HG03066 (cell line): Measurements from ENCODE around the gene CYTIP.

Experiments used
- ATAC-seq: cut with Tn5 transposase; IDR thresholded peaks from one replicate; pipeline ENCODE4 v1.9.1; 2021; ENCODE audit warnings: low read depth; ENCODE audit not compliant: unreplicated experiment

CYTIP gene

DNA sequence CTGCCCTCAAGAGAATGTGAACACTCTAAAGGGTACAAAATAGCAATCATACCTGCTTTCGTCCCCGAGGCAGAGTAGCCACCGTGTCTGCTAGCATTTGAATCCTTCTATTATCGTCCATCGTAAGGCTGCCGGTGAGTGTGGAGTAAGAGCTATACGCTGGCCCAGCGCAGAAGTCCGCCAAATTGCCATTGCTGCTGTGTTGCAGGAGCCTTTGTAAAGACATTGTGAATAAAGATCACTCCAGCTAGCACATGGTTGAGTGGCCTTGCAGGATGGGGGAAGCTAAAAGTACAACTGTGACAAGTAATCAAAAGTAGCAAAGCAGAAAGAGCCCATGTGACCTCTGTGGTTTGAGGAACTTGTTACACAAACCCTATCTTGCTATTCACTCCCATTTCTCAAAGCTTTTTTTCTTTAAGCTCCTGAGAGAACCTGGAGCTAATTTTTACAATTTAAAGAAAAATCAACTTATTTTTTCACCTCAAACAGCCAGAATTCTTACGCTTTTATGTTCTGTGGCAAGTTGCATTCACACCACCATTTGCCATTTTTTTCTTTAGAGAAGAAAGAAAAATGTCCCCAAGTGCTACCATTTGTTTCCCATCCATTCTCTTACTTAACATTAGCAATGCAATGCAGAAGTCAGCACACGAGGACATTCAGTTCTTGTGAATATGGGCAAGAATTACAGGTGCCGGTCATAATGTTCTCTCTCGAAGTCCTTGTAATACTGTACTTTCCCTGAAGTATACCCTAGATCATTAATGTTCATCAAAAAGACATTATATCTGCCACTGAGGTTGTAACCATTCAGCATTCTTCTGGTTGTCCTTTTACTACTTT is at the start of gene CYTIP:
CYTIP (minus strand) TSS at position 295 of the 846 bp plus-strand sequence; CDS start at position 226, 69 bp downstream.
- ATAC-seq, result peak; percentile 43

DNA sequence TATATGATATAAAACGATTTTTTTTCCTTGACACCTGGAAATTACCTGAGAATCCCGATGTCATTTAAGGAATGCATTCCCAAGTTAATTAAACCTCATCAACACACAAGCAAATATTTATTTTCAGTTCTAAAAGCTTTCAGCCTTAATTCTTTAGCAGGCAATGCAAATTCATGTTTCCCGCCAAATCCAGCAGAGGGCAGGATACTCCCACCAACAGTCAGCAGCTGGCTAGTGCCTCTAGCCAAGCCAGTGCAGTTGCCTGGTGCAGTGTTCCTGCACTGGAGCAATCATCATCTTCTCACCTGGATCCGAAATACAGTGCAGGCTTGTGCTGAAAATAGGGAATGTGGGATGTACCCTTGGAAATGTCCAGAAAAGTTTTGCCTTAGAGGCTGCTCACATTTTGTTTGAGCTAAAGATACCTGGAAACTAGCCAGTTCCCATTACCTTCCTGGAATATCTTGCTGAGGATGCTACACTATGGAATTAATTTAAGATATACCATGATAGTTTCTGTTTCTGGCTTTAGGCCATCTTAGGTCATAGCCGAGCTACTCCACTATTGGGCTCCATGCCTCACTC is 48.4 kb upstream of the CYTIP start:
- ATAC-seq, result peak; percentile 97

DNA sequence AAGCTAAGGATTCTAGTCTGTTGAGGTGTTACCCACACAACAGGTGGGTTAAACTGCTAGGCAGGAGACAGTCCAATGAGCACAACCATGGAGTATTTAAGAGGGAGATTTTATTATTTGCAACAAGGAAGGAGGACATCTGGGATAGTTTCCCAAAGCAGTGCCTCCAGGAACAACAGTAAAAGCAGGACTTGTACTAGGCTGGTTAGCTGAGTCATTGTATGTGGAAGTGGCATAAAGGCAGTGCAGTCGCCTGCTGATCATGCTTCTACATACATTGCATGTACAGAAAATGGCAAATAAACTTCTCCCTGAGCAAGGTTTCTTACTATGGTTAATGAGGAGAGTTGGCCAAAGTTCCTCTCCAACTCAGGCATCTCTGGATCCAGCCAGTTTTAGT is 46.1 kb upstream of the CYTIP start:
- no peak for ATAC-seq

DNA sequence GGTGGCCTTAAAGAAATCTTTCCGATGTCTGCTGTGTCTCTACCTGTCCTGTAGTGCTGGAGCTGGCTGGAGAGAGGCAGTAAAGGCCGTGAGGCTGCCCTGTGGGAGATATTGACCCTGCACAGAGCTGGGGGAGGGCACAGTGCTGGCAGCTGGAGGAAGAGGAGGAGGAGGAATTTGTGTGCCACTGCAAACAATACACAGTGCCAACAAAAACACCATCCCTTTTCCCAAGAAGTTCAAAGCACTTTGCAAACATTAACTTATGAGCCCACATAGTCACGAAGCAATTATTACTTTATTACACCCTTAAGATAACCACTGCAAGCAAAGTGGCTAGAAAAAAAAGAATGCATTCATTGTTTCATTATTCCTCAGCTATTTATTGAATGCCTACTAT is 45.0 kb upstream of the CYTIP start:
- ATAC-seq, result no peak

DNA sequence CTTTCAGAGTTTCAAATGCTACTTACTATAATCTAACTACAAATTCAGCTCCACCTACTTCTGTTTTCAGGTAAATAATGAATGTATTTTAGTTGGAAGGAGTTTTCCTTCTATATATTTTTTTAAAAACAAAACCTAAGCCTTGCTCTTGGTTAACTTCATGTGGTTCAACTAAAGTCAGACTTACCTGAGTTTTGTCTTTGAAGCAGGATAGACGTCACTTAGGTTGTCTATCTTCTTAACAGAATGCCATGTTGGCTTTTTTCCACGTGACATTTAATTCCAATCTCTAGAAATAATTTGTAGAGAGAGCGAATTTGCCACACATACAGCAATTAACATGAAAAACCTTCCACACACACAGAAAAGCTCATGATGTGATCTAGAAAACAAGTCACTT is 43.9 kb upstream of the CYTIP start:
- ATAC-seq, result no peak

DNA sequence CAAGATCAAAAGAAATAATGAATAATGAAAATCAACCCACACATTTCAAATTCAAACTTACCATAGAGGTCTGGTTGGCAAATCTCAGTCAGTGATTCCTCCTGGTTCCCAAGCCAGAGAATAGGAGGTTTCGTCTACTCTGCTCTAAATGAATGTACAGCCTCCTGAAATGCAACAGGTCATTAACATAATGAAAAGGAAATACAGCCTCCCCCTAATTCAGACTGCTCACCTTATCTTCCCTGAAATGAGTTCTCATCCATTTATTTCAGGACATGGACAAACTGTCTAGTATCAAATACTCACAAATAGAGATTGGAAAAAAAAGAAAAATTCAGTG is 43.4 kb upstream of the CYTIP start:
- no peak for ATAC-seq

DNA sequence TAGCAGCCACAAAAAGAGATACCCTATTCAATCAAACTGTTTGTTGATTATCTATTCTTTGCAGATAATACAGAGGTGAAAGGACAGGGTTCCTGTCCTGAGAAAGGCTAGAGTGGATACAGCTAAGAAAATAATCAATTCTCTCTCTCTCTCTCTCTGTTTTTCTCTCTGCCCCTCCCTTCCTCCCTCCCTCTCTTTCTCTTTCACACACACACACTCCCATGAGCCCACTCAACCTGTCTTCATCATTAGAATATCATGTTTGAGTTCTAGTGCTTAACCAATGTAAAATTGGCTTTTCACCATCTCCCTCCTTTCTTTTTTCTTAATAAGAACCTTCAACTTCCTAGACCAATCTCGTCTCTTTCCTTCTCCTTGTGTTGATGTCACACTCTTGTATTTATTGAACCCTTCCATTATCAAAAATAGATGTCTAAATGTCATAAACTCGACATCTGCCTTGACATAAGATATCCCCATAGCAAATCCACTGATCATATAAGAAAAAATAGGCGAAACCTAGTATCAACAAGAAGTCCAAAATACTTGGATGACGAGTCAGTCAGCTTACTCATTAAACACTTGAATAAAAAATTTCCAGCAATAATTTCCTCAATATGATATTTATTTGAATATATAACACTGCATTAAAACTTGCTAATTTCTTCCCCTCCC is 42.8 kb upstream of the CYTIP start:
- no peak for ATAC-seq

DNA sequence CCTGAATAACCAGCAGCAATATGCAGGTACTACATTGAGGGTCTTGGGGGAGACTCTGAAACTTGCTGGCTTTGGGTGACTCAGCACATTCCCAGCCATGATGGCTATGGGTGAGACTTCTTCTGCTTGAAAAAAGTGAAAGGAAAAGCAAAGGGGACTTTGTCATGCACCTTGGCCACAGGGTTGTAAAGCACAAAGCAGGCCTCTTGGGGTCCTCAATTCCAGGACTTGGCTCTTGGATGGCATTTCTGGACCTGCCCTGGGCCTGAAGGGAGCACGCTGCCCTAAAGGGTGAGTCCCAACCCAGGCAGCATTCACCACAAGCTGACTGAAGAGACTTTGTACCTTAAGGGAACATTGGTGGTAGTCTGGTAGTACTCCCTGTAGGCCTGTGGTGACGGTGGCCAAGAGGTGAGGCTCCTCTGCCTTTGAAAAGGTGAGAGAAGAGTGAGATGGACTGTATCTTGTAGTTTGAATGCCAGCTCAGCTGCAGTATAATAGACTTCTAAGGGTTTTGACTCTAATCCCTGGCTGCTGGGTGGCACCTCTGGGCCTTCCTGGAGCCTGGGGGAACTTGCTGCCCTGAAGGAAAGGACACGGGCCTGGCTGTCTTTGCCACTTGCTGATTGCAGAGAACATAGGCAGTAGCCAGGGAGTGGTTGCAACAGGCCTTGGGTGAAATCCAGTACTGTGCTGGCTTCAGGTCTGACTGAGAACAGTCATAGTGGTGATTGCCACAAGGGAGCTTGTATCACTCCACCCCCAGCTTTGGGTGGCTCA is 36.5 kb upstream of the CYTIP start:
- peak; percentile 57 for ATAC-seq

DNA sequence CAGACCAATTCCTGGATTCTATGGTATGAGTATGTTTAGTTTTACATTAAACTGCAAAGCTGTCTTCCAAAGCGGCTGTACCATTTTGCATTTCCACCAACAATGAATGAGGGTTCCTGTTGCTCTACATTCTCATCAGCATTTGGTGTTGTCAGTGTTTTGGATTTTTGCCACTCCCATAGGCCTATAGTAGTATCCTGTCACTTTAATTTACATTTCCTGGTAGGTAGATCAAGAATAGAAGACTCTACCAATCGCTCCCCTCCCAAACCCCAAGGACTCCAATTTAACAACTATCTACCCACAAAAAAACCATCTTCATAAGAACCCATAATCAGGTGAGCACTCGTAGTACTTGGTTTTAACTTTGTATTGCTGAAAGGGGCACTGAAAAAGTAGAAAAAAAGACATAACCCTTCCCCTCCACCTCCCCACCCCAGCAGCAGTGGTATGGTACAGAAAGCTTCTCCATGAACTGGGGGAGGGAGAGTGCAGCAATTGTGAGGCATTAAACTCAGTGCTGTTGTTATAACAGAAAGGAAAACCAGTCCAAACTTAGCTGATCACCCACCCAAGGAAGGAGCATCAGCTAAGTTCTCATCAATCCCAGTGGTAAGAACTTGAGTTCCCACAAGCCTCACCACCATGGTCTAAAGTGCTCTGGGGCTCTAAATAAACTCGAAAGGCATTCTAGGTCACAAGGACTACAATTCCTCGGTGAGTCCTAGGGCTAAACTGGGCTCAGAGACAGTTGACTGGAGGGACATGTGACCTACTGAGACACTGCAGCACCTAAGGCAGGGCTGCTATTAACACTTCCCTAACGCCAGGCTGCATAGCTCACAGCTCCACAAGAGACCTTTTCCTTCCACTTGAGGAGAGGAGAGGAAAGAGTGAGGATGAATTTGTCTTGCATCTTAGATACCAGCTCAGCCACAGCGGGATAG is 35.5 kb upstream of the CYTIP start:
- peak; percentile 44 for ATAC-seq

DNA sequence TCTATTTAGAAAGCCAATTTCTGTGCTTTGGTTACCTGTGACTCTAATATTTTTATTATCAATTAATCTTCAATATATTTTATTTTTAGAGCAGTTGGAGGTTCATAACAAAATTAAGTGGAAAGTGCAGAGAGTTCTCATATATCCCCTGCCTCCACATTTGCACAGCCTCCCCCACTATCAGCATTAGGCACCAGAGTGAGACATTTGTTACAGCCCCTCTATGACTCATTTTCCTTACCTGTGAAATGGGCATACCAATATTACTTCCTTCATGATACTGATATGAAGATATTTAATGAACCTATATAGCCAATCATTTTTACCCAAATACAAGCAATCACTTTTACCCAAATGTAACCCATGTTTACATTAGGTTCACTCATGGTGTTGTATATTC is 34.0 kb upstream of the CYTIP start:
- ATAC-seq, result no peak

DNA sequence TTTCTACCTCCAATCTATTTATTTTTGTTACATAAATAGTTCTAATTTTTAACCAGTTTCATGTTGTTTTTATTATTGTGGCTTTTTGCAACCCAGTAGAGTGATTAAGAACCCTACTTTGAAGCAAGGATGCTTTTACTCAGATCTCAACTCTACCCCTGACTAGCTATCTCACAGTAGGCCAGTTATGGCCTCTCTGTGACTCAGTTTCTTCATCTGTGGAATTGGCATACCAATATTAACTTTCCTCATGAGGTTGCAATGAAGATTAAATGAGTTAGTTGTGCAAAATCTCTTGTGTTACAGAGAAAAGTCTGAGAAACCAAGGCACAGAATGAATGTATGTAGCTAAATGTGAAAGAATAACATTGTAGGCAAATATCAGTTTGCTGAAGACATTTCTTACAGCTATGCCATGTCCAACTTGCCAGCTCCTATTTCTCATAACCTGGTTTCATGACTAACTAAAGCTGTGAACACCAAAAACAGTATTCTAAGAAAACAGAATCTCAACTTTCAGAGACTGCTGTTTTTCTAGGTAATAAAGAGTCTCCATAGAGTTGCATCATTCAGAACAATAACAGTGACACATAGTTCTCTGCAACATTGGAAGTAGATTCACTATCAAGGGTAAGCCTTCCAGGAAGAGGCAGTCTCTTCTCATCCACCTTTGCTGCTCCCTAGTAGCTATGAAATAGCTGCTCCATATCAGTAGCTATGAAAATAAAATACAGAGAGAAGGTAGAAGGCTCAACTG is 33.2 kb upstream of the CYTIP start:
- no peak for ATAC-seq

DNA sequence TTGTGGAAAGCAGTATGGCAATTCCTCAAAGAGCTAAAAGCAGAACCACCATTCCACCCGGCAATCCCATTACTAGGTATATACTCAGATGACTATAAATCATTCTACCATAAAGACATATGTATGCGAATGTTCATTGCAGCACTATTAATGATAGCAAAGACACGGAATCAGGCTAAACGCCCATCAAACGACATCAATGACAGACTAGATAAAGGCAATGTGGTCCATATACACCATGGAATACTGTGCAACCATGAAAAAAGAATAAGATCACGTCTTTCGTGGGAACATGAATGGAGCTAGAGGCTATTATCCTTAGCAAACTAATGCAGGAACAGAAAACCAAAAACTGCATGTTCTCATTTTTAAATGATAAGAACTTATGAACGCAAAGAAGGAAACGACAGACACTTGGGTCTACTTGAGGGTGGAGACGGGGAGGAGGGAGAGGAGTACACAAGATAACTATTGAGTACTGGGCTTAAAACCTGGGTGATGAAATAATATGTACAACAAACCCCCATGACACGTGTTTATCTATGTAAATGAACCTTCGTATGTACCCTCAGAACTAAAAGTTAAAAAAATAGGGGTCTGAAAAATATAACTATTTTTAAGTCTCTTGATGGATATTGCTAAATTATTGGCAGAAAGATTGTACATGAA is 32.0 kb upstream of the CYTIP start:
- ATAC-seq, result no peak

DNA sequence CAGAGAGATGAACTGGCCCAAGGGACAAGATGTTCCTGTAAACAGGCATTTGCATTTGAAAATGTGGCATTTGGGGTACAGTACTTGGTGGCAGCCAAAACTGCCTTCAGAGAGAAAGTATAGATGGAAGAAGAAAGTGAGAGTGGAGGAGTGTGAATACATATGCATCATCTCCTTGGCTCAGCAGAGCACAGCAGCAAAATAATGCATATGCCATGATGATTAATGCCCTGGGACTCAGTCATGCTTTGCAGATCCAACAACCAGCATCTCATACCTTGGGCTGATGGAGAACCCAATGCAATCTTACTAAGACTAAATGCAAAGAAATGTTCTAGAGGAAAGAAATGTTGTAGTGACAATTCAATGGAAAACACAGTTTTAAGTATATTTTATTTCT is 29.7 kb upstream of the CYTIP start:
- no peak for ATAC-seq

DNA sequence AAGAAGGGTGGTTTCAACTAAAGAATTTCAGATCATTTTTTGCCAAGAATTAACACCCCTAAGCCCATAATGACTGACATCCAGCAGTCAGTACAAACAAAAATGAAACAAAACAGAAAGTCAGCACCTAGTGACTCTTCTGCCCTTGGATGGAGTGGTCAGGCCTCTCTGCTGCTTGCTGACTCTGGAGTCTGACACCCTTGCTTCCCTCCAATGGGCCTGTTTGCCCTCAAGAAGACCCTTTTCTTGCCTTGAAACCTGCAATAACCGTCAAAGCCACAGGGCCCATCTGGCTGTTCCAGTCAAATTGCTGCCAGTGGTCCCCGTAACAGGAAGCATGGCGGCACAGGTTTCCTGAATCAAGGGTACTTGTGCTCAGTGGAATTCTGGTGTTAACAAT is 27.2 kb upstream of the CYTIP start:
- peak; percentile 15 for ATAC-seq

DNA sequence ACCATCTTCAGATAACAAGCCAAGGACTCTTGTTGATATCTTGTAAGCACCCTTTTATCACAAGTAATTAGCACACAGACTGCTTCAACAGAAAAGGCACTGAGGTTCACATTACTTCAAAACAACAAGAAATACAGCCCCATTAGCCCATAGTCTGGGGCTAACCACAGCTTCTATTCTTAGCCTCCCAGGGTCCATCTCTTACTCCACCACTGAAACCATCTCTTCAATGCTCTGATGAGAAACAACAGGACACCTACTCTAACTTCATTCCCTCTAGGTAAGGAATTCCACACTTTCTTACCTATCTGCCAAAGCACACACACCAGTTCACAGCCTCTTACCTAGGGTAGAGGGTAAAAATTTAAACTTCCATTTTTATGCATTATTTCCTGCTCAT is 26.4 kb upstream of the CYTIP start:
- ATAC-seq, result peak; percentile 50

DNA sequence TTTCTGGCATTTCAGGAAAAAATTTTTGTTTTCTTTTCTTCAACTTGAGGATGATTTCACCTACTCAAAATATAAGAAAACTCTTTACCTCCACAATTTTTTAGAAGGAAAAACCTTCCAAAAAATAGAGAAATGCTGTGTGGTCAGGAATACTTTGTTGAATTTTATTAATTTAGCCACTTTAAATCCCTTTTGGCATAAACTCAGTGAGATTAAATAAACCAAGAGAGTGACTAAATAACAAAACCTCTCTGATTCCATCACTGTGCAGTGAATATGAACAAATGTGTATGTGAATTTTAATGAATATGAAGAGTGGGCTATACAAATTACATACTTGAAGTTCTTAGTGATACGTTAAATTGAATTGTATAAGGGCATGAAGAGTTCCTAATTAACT is 25.8 kb upstream of the CYTIP start:
- ATAC-seq, result no peak

DNA sequence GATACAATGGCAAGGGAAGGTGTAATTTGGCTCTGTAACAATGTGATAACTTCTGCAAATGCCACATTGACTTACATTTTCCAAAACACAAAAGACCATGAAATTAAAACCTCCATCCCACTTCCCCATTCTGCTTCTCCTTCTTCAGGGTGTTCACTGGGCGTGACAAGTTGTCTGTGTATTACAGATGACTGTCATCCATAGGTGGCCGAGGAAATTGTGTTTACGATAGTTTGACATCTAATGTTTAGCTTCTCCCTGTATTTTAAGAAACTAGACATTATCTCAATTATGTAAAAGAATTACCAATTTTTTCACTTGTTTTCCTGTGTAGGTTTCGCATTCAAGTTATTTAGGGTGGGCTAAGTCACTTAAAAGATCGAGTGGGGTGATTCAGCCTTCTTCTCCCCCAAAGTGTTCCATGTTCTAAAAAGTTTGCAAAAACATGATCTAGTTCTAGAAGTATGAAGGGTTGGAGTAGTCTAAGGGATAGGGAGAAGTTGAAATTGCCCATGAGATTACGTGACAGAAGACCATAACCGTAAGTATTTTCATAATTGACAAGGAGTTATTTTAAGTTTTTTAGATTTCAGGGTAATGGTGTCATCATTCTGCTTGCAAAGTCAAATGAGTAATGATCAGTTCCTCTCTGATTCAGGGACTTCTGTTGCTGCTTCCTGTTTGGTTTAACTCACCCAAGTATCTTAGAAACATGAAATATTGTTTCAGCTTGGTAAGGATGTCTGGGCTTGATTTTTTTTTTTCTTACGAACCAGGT is 25.2 kb upstream of the CYTIP start:
- peak; percentile 76 for ATAC-seq

DNA sequence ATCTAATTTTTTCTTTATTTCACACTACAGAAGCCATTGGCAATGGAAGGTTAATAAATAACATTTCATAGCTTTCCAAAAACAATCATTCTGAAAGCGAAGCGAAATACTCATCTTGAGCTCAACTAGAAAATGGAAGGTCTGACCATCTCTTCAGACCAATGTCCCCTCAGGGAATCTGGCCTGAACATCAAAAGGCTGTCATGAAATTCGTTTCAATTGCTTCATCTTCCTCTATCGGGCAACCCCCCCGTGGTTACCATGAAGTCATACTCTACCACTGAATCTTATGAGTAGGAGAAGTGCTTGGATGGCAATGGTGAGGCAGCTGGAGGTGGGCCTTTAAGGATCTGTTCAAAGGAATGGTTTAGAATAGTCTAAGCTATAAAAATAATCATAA is 22.9 kb upstream of the CYTIP start:
- ATAC-seq, result no peak
